Stimulated activated naive CD8-positive, alpha-beta T cell treated with anti-CD3 and anti-CD28 coated beads, Interleukin-15, amount 100 ng/mL, for 72 hours (primary cell): ENCODE measurements around the gene IDS.
A peak's percentile ranks its signal among the peaks of the same experiment; 100 is the strongest.

Source experiments
- ATAC-seq: fragments of 150-1000 bp; cut with Tn5 transposase; 2 replicates; pipeline ENCODE4 v1.10.0; 2021; ENCODE audit warnings: mild to moderate bottlenecking, moderate library complexity
- DNase-seq, 2 donors: peaks; one replicate each; pipeline ENCODE4 v3.0.0; 2021 to 2022
- H3K27ac Mint-ChIP-seq, 2 donors: one replicate each; pipeline ENCODE4 v1.8.0; 2022; ENCODE audit warnings: mild to moderate bottlenecking in 2 of 2, mixed read lengths in 2 of 2, moderate library complexity in 2 of 2
- H3K27me3 Mint-ChIP-seq: one replicate; pipeline ENCODE4 v1.8.0; 2022; ENCODE audit warnings: mixed read lengths
- H3K4me1 Mint-ChIP-seq: one replicate; pipeline ENCODE4 v1.8.0; 2022; ENCODE audit warnings: mild to moderate bottlenecking, mixed read lengths
- H3K4me3 Mint-ChIP-seq, 2 donors: one replicate each; pipeline ENCODE4 v1.8.0; 2022; ENCODE audit warnings: mild to moderate bottlenecking in 2 of 2, mixed read lengths in 2 of 2, moderate library complexity in 1 of 2
- H3K9me3 Mint-ChIP-seq, 2 donors: one replicate each; pipeline ENCODE4 v1.8.0; 2022; ENCODE audit warnings: mixed read lengths in 2 of 2

The IDS gene

GRCh38 chrX:149462849-149463248 is 42.3 kb downstream of the IDS start:
- no peak for ATAC-seq
- no peak overlapping the region for H3K4me3 Mint-ChIP-seq
- no peaks in the 10 kb centered on the region for H3K4me1 Mint-ChIP-seq
- no peak for DNase-seq
- no peak overlapping the region for H3K27ac Mint-ChIP-seq
- peaks cover 22% of the 10 kb centered on the region for H3K27me3 Mint-ChIP-seq
- no peaks in the 10 kb centered on the region for H3K9me3 Mint-ChIP-seq

- Mint-ChIP-seq H3K27ac (no peak overlapping the region), H3K4me3 (no peak overlapping the region), H3K4me1 (no peaks in the 10 kb centered on the region), H3K27me3 (peaks cover 22% of the 10 kb centered on the region), H3K9me3 (no peaks in the 10 kb centered on the region)
- no peak for ATAC-seq
- no peak for DNase-seq
Observed at GRCh38 chrX:149461746-149462145, 43.4 kb downstream of the IDS start.

- Mint-ChIP-seq H3K4me1 (no peaks in the 10 kb centered on the region), H3K4me3 (no peak overlapping the region), H3K27ac (peak overlapping the region in 1 of 2 donors; percentile 68), H3K9me3 (no peaks in the 10 kb centered on the region), H3K27me3 (peaks cover 22% of the 10 kb centered on the region)
- no peak for DNase-seq
- no peak for ATAC-seq
Observed at GRCh38 chrX:149458586-149458985, 46.5 kb downstream of the IDS start.

GRCh38 chrX:149456476-149457245 is 48.4 kb downstream of the IDS start:
- Mint-ChIP-seq H3K27me3 (peaks cover 17% of the 10 kb centered on the region), H3K9me3 (no peaks in the 10 kb centered on the region), H3K4me3 (no peak overlapping the region), H3K4me1 (no peaks in the 10 kb centered on the region), H3K27ac (no peak overlapping the region)
- ATAC-seq = no peak
- DNase-seq = no peak

- peak; percentile 39 for ATAC-seq
- Mint-ChIP-seq H3K27me3 (peaks cover 10% of the 10 kb centered on the region), H3K27ac (no peak overlapping the region), H3K4me1 (no peaks in the 10 kb centered on the region), H3K9me3 (no peaks in the 10 kb centered on the region), H3K4me3 (no peak overlapping the region)
- DNase-seq = no peak
Observed at GRCh38 chrX:149455934-149456333, 49.2 kb downstream of the IDS start.

GRCh38 chrX:149453906-149454822 is 50.9 kb downstream of the IDS start:
- DNase-seq (no peak), ATAC-seq (no peak)
- Mint-ChIP-seq H3K27ac (no peak overlapping the region), H3K27me3 (no peaks in the 10 kb centered on the region), H3K9me3 (peaks cover 6 to 13% of the 10 kb centered on the region in 2 donors), H3K4me1 (no peaks in the 10 kb centered on the region), H3K4me3 (no peak overlapping the region)

GRCh38 chrX:149453030-149453429 is 52.1 kb downstream of the IDS start:
- H3K4me3 Mint-ChIP-seq = no peak overlapping the region
- no peaks in the 10 kb centered on the region for H3K4me1 Mint-ChIP-seq
- no peak overlapping the region for H3K27ac Mint-ChIP-seq
- H3K27me3 Mint-ChIP-seq = no peaks in the 10 kb centered on the region
- H3K9me3 Mint-ChIP-seq = peaks cover 6 to 14% of the 10 kb centered on the region in 2 donors
- DNase-seq = no peak
- ATAC-seq = no peak

- Mint-ChIP-seq H3K27ac (no peak overlapping the region), H3K27me3 (no peaks in the 10 kb centered on the region), H3K4me1 (no peaks in the 10 kb centered on the region), H3K9me3 (no peaks in the 10 kb centered on the region), H3K4me3 (no peak overlapping the region)
- DNase-seq = no peak
- no peak for ATAC-seq
Observed at GRCh38 chrX:149433451-149433850, 71.7 kb downstream of the IDS start.

- no peaks in the 10 kb centered on the region for H3K9me3 Mint-ChIP-seq
- no peaks in the 10 kb centered on the region for H3K27me3 Mint-ChIP-seq
- ATAC-seq (no peak), DNase-seq (no peak)
- H3K27ac Mint-ChIP-seq = no peak overlapping the region
- H3K4me3 Mint-ChIP-seq = no peak overlapping the region
- no peaks in the 10 kb centered on the region for H3K4me1 Mint-ChIP-seq
Observed at GRCh38 chrX:149433051-149433450, 72.1 kb downstream of the IDS start.
